Activated CD8-positive, alpha-beta T cell treated with anti-CD3 and anti-CD28 coated beads for 36 hours (primary cell): ENCODE measurements around the gene BPGM. TPM values are rescaled to one million over a fixed set of nuclear protein-coding genes. Genes with fewer than 3 reads are reported as not detected.

Experiments used
- ATAC-seq: fragments of 200-7000 bp; cut with Tn5 transposase; one replicate; pipeline ENCODE4 v1.10.0; 2021; ENCODE audit warnings: mild to moderate bottlenecking, moderate library complexity
- CTCF ChIA-PET: fragments of 350-600 bp; sonication (Branson Sonifier 250); formaldehyde crosslinking; loops from one replicate; lab custom pipeline; 2021; ENCODE audit warnings: antibody characterized with exemption; lab: Charles Lee
- POLR2A ChIA-PET: fragments of 350-600 bp; sonication (Branson Sonifier 250); formaldehyde crosslinking; loops from one replicate; lab custom pipeline; 2021; ENCODE audit warnings: antibody characterized with exemption; lab: Charles Lee
- DNase-seq: peaks from one replicate; pipeline ENCODE4 v3.0.0-alpha.2; 2020
- H3K27ac Mint-ChIP-seq: one replicate; pipeline ENCODE4 v1.8.0; 2021; ENCODE audit warnings: mild to moderate bottlenecking, mixed read lengths
- H3K27me3 Mint-ChIP-seq: one replicate; pipeline ENCODE4 v1.8.0; 2021; ENCODE audit warnings: mixed read lengths
- H3K36me3 Mint-ChIP-seq: one replicate; pipeline ENCODE4 v1.8.0; 2021; ENCODE audit warnings: low read depth, mixed read lengths
- H3K4me1 Mint-ChIP-seq: one replicate; pipeline ENCODE4 v1.8.0; 2021; ENCODE audit warnings: low read depth, mixed read lengths
- H3K4me3 Mint-ChIP-seq: one replicate; pipeline ENCODE4 v1.8.0; 2021; ENCODE audit warnings: mild to moderate bottlenecking, moderate library complexity, mixed read lengths
- H3K9me3 Mint-ChIP-seq: one replicate; pipeline ENCODE4 v1.8.0; 2021; ENCODE audit warnings: mixed read lengths
- intact Hi-C: fragments of 100-400 bp; cut with micrococcal nuclease; formaldehyde crosslinking; loops from one replicate; pipeline ENCODE4 v1.10.0; 2022
- total RNA-seq, 2 experiments: library from RNA; stranded (reverse); gene quantifications; one replicate each; pipeline ENCODE4 v1.2.3, GENCODE V29; 2021
- TF ChIP-seq, protein P1 (sequence below): fragments of 200-600 bp; IDR thresholded peaks from one replicate; pipeline ENCODE4 v1.8.0; 2022; ENCODE audit warnings: antibody characterized with exemption, mild to moderate bottlenecking

Gene BPGM
- total RNA-seq, 2 experiments from 2014 or later, result 11.2 to 12.4 TPM

DNA sequence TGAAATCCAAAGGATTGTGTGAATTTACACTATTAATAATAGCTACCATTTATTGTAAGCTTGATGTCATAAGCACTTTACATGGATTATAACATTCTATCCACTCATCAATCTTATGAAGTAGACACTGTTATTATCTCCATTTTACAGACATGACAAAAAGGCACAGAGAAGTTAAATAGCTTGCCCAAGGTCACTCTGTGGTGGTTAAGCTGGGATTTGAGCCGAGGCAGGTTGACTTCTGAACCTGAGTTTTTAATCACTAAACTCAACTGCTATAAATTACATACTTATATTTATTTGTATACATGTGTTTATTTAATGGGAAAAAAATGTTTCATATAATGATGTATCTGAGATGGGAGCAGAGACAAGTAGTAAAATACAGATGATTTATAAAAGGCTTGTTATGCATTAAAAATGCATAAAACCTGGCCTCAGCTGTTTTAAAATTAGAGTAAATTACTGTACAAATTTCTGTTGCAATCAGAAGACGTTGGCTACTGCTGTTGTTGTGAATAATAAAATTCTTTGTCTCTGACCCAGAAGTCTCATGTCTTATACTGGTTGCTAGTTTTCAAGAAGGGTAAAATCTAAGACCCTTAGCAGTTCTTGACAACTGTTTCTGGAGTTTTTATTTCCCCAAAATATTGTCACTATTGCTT, 71.7 kb downstream of the BPGM start:
- no peak overlapping the region for H3K27ac Mint-ChIP-seq
- TF ChIP-seq, protein P1, sequence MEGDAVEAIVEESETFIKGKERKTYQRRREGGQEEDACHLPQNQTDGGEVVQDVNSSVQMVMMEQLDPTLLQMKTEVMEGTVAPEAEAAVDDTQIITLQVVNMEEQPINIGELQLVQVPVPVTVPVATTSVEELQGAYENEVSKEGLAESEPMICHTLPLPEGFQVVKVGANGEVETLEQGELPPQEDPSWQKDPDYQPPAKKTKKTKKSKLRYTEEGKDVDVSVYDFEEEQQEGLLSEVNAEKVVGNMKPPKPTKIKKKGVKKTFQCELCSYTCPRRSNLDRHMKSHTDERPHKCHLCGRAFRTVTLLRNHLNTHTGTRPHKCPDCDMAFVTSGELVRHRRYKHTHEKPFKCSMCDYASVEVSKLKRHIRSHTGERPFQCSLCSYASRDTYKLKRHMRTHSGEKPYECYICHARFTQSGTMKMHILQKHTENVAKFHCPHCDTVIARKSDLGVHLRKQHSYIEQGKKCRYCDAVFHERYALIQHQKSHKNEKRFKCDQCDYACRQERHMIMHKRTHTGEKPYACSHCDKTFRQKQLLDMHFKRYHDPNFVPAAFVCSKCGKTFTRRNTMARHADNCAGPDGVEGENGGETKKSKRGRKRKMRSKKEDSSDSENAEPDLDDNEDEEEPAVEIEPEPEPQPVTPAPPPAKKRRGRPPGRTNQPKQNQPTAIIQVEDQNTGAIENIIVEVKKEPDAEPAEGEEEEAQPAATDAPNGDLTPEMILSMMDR, result no peak
- ChIA-PET CTCF (interaction anchor here (1.4 kb wide), 1 partner anchor 14 kb away, joined by 3 read pairs; no protein-coding TSS in a partner anchor), POLR2A (interaction anchor here (0.5 kb wide), 1 partner anchor 72 kb away, joined by 3 read pairs; no protein-coding TSS in a partner anchor)
- H3K4me3 Mint-ChIP-seq, result no peak overlapping the region
- ATAC-seq (no peak), DNase-seq (no peak)
- no peaks in the 10 kb centered on the region for H3K36me3 Mint-ChIP-seq
- H3K9me3 Mint-ChIP-seq, result no peaks in the 10 kb centered on the region
- intact Hi-C loops, result no loop called here
- no peaks in the 10 kb centered on the region for H3K27me3 Mint-ChIP-seq
- no peaks in the 10 kb centered on the region for H3K4me1 Mint-ChIP-seq

DNA sequence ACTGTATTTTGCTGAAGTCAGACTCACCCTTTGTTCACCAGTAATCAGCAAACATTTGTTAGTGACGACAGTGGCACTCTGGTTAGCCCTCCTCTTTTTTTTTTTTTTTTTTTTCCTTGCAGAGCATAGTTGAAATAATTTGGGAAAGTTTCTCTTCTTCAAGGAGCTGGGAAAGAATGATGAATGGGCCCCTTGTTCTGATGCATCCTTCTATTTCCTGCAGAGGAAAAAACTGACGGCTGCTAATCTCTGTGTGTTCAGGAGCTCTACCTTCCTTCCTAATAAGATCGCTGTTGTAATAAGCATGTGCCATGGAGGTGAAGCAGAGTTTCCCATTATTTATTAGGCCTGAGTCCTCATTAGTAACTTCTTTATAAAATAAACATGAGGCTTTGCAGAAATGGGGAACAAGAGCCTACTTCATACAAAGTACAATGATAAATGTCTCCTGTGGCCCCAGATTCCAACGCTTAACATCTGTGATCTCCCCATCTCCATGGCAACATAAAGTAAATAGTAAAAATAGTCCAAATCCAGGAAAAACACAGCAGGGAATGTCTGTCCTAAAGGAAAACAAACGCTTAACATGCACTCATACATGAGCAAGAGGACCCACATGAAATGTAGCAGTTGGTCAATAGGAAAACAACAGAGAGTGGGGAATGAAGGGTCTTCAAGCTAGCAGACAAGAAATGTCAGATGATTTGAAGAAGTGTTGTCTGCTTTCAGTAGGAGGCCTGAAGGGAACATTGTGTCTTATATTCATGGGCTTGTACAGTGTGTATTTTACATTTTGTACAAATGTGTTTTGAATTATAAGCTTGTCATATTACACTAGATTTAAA, 73.7 kb downstream of the BPGM start:
- CTCF ChIA-PET, result no interaction called here
- POLR2A ChIA-PET, result no interaction called here
- TF ChIP-seq, protein P1, result no peak
- no peaks in the 10 kb centered on the region for H3K27me3 Mint-ChIP-seq
- no peak for ATAC-seq
- intact Hi-C loops, result no loop called here
- no peaks in the 10 kb centered on the region for H3K36me3 Mint-ChIP-seq
- no peak for DNase-seq
- no peaks in the 10 kb centered on the region for H3K9me3 Mint-ChIP-seq
- no peak overlapping the region for H3K4me3 Mint-ChIP-seq
- H3K27ac Mint-ChIP-seq, result no peak overlapping the region
- H3K4me1 Mint-ChIP-seq, result no peaks in the 10 kb centered on the region

DNA sequence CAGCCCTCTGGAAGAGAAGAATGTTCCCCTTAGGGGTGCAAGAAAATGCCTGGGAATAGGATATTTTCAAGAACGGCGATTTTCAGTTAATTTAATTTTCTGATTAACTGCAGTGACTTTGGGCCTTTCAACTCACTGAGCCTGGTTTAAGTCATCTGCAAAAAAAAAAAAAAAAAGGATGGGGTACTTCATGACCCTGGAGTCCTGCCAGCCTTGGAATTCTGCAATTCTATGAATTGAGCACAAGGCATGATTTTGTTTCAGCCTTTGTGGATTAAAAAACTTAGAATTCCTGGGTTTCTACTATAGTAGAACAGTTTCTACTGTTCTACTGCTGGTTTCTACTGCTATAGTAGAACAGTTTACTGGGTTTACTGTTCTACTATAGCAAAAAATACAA, 74.5 kb downstream of the BPGM start:
- DNase-seq, result no peak
- Mint-ChIP-seq H3K9me3 (peaks cover 4% of the 10 kb centered on the region), H3K4me1 (no peaks in the 10 kb centered on the region), H3K27ac (no peak overlapping the region), H3K27me3 (no peaks in the 10 kb centered on the region), H3K36me3 (no peaks in the 10 kb centered on the region), H3K4me3 (no peak overlapping the region)
- CTCF ChIA-PET, result no interaction called here
- no peak for ATAC-seq
- POLR2A ChIA-PET, result no interaction called here
- TF ChIP-seq, protein P1, result no peak
- intact Hi-C loops, result no loop called here

DNA sequence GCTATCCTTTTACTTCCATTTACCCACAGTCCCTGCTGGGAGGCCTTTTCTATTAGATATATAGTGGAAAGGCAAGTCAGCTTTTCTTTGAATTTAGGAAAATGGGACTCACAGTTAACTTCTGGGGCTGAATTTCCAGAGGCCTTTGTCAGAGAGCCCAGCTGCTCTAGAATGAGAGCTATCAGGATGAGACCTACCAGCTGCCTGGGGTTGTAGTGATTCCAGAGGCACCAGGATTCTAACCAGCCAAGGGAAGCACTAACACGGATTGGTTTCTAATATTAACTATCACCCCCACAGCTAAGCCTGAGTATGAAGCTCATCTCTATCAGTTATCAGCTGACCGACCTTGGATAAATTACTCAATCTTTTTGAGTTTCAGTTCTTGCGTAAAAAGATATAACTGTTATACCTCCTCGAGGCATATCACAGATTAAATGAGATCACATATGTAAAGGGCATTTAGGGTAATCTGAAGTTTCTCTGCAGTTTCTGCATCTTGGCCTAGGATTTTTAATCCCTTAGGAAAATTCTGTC, 76.2 kb downstream of the BPGM start:
- peaks cover 4% of the 10 kb centered on the region for H3K9me3 Mint-ChIP-seq
- no peak for ATAC-seq
- DNase-seq, result no peak
- POLR2A ChIA-PET, result no interaction called here
- H3K27me3 Mint-ChIP-seq, result no peaks in the 10 kb centered on the region
- H3K4me3 Mint-ChIP-seq, result no peak overlapping the region
- CTCF ChIA-PET, result interaction anchor here (6.8 kb wide), 1 partner anchor 28 kb away, joined by 51 read pairs; no protein-coding TSS in a partner anchor
- H3K27ac Mint-ChIP-seq, result no peak overlapping the region
- no peaks in the 10 kb centered on the region for H3K4me1 Mint-ChIP-seq
- intact Hi-C loops, result no loop called here
- H3K36me3 Mint-ChIP-seq, result no peaks in the 10 kb centered on the region
- TF ChIP-seq, protein P1, result no peak
